NCI-H128 (cell line): ENCODE data around the gene PIWIL4.
"Not testable (repeated sequence)": the region's sequence is repeated elsewhere in the genome, so short reads cannot be mapped to it uniquely, and the experiment has no call there.

Source experiments
- DNase-seq: peaks from one replicate; lab custom pipeline; 2025; ENCODE audit not compliant: unreplicated experiment; lab: John Stamatoyannopoulos, UW

PIWIL4 gene

DNA sequence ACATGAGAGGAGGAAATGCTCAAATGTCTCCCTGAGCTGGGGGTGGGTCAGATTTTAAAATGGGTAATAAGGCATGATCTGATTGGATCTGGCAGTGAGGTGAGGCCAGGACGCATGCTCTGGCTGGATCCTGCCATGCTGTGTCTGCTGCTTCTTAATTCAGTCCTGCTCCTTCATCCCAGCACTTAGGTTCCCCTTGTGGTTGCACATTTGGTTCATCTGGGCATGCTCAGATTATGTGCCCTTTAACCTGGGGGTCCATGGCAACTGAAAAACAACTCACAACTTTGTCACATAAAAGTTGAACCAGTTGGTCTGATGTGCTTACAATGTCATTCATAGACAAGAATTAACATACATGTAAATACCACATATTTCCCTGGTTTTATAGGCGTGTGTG, 67.9 kb downstream of the PIWIL4 start:
- DNase-seq: no peak

DNA sequence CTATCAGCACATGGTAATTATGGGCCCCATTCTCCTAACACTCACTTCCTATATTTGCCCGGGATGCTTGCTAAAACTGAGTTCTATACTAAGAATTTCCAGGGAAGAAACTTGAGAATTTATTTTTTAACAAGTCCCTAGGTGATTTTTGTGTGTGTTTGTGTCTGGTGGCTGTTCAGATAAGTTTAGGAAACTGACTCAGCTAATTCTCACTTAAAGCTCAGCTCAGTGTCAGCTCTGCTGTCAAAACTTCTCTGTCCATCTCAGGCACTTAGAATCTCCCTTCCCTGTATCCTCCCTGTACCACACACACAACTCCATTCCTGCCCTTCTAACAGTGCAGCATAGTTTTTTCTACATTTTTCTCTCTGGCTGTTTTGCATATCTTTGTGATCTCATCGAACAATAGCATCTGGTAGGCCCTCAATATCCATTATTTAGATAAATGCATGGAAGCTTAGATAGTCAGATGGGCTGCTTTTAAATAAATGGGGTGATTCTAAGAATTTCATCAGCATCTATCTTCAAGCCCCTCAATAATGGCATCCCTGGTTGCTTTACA, 69.3 kb downstream of the PIWIL4 start:
- DNase-seq: no peak

DNA sequence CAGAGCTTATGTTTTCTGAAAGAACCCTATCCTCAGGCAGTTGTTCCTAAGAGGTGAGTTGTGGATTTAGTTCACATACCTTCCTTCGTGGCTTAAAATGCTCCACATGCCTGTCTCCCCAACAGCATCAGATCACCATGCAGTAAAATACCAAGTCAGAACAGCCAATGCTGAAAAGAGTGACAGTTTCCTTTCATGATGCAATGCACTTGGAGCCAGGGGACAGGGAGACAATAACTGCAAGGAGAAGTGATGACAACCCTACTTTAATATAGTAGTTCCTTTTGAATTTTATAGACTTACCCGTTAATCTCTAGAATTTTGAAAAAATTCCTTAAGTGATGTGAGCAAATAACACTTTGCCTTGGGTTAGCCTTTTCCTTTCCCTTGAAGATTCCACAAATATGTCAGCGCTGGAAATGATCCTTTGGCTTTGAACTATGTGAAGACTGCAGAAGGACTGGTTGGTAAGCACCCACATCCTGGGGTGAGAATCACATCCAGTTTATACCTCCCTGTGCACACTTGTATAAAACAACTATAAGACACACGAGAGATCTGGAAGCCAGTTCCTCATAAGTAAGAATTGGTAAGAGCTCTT, 71.2 kb downstream of the PIWIL4 start:
- no peak for DNase-seq

DNA sequence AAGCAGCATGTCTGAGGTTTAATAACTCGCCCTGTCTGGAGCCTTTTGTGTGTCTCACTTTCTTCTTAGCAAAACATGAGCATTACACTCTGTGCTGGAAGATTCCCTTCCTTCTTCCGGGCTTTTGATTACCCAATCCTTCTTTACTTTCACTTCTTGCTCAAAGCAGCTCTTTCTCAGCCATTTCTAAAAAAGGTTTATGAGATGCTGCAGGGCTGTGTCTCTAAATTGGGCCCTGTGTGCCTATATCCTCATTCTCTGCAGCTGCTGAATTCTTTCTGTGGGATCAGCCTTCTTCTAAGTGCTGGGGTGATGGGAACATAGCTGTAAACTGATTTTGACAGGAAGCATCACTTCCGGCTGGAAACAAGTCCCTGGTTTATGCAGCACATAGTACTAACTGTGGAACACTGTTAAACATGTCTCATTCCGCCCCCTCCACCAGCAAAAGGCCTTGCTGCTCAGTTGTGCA, 71.8 kb downstream of the PIWIL4 start:
- DNase-seq: no peak

DNA sequence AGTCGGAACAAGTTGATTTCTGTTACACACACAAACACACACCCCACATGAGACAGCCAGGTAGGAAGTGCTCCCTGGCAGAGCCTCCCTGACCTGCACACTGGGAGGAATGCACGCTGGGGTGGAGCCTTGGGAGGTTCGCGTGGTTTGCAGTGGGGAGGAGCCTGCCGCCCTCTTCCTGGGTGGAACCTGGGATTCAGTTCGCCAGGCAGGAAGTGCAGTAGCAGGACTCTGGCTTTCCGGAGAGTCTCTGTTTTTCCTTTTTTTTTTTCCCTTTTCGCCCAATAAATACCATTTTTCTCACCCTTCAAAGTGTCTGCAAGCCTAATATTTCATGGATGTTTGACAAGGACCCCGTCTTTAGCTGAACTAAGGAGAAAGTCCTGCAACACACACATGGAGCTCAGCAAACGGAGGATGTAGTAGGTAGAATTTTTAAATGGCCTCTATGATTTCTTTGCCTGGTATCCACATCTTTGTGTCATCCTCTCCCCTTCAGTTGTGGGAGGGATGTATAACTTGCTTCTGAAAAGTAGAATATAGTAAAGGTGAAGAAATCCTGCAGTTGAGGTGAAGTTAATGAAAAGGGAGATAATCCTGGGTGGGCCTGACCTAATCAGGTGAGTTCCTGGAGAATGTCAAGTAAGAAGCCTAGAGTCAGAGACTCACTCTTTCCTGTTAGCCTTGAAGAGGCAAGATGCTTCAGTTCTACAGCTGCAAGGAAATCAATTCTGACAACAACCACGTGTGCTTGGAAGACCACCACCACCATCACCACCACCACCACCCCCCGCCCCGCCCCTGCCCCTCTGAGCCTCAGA, 72.9 kb downstream of the PIWIL4 start:
- no peak for DNase-seq

DNA sequence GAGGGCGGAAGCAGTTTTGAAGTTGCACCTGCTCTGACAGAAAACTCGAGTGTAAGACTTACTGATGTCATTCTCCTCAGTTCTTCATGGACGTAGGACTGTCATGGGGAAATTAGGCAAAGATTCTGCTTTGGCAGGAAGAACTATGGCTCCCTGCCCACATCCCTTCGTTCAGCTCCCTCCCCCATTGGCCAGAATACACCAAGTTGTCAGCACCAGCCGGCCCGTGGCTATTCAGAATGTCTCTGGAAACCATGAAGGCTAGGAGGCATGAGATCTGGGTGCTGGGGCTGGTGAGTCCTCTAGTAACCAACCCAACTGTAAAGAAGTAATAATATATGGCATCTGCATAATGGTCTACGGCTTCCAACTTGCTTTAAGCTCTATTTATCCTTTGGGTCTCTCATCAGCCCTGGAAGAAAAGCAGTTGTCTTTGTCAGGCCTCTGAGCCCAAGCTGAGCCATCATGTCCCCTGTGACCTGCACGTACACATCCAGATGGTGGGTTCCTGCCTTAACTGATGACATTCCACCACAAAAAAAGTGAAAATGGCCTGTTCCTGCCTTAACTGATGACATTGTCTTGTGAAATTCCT, 74.1 kb downstream of the PIWIL4 start:
- no peak for DNase-seq

DNA sequence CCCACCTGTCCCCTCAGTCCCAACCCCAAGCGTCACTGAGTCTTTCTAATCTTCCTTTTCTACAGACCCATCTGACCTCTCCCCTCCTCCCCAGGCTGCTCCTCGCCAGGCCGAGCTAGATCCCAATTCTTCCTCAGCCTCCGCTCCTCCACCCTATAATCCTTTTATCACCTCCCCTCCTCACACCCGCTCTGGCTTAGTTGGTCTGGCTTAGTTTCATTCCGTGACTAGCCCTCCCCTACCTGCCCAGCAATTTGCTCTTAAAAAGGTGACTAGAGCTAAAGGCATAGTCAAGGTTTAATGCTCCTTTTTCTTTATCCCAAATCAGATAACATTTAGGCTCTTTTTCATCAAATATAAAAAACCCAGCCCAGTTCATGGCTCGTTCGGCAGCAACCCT, 76.0 kb downstream of the PIWIL4 start:
- not testable (repeated sequence) for DNase-seq

DNA sequence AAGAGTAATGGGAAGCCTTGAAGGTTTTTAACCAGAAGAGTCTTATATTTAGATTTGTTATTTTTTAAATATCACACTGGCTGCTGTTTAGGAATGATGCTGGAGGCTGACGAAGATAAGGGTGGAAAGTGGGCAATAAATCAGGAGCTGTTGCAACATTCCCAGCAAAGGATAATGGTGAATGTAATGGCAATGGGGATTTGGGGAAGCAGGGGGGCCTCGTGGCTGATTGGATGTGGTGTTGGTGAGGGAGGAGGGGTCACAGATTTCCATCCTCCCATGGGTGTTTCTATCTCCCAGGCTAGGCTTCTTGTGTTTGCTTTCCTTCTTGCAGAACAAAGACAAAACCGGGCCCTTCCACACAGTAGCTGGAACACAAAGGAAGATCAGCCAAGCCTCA, 80.8 kb downstream of the PIWIL4 start:
- no peak for DNase-seq

DNA sequence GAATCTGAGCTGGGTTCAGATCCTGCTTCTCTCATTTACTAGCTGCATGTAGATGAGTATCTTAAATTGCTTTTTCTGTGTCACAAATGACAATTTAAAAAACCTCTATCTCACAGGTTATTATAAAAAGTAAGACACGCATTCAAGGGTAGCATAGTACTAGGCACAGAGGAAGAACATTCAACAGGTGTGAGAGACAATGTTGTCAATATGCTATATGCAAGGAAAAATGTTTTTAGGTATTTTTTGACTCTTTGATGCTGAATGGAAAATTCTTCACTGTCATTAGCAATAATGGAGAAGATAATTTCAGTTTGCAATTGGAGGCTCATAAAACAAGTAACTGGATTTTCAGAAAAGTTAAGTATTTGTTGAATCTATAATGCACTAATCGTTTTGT, 81.6 kb downstream of the PIWIL4 start:
- DNase-seq: no peak

DNA sequence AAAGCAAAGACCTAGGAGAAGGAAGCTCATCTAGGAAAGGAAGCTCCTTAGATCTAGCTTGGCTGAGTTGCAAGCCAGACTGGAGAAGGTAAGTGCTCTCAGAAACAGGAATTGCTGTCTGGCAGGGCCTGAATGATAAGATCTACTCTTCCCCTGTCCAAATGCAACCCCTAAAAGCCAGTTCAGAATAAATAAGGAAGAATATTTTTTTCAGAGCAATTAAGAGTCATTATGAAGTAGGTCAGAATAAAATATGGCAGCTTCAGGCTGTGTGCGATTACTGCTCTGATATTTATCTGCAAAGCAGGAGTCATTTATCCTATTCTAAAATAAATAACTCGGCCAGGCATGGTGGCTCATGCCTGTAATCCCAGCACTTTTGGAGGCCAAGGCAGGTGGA, 82.1 kb downstream of the PIWIL4 start:
- DNase-seq: no peak

DNA sequence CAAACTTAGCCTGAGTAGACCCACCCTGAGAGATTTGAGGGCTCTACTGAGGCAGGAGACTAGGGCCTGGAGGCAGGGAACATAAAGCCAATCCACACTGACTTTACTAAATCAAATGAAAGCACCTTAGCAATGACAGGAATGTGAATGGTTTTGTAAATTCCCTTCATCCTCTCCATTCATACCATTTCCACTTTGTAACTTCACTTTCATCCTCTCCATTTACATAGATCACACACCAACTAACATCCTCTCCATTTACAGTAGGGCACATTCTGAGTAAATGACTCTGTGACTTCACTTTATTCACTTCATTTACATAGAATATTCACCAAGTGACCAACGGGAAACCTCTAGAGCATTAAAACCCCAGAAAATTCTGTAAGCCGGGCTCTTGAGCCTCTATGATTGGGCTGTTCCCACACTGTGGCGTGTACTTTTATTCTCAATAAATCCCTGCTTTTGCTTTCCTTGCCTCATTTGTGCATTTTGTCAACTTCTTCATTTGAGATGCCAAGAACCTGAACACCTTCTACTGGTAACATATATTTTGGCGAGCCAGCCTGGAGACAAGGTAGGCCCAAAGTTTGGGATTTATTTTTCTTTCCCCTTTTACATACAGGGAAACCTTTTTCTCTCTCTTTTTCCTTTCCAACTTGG, 82.9 kb downstream of the PIWIL4 start:
- DNase-seq: no peak

DNA sequence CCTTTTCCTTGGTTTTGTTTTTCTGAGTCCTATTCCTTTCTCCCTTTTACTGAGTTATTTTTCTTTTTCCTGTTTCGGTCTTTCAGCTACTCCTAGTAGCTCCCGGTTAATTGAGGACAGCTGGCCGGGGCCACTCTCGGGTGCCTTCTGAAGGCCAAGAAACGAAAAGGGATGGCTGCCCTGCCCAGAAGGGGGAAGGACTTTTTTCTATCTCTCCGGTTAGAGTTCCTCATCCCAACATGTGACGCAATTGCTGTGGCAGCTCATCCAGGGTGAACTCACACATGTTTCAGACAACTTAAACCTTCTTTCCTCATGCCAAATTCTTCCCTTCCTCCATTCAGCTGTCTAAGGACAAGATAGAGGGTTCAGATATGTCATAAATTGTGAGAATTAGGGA, 83.6 kb downstream of the PIWIL4 start:
- DNase-seq: no peak

DNA sequence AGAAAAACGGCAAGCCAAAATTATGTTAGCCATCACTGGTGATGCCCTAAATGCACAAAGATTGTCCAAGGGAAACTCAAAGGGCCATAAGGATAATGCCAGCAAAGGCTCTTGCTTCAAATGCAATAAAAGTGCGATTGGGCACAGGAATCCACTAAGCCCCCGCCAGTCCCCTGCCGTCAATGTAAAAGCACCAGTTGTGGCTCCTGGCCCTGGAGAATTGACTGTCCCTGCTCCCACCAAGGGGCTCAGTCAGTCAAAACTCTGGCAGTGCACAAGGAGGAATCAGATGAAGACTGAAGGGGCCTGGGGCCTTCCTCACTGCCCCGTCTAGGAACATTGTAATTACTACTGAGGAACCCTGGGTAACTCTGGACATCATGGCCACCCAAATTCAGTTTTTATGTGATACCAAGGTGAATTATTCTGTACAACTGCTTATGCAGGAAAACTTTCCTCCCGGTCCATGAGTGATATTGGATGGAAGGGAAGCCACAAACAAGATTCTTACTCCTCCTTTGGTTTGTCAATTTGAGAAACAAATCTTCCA, 85.6 kb downstream of the PIWIL4 start:
- DNase-seq: no peak

DNA sequence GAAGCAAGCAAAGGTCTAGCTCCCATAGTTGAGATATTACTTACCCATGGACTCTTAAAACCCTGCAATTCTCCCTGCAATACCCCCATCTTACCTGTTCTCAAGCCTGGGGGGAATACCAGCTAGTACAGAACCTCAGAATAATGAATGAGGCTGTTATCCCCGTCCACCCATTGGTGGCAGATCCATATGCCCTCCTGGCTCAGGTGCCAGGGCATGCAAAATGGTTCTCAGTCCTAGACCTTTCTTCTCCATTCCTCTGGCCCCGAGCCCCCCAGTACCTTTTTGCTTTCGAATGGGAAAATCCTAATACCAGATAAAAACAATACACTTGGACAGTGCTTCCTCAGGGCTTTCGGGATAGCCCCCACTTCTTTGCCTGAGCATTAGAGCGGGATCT, 86.4 kb downstream of the PIWIL4 start:
- no peak for DNase-seq

DNA sequence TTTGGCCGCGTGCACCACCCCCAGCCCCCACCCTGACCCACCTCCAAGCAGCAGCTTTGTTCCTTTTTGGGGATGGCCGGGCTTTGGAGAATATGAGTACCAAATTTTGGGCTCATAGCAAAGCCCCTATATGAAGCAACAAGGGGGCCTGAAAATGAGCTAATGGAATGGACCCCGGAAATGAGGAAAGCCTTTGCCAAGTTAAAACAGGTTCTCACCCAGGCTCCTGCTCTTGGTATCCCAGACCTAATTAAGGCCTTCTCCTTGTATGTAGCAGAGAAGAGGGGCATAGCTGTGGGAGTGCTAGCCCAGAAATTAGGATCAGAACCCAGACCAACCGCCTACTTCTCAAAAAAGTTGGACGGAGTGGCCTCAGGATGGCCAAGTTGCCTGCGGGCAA, 87.0 kb downstream of the PIWIL4 start:
- DNase-seq: no peak

DNA sequence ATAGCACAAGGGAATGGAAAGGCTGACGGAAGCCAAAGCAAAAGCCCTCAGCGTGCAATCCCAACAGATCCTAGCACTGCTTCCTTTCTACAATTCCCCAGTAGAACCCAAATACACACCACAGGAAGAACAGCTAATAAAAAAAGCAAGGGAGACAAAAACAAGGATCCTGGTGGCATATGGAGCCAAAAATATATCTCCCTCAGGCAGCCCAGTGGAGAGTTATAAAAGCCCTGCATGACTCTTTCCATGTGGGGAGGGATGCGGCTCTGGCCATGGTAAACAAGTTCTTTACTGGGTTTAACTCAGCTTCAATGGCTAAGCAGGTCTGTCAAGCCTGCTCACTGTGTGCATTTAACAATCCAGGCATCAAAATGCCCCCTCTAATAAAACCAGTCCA, 88.1 kb downstream of the PIWIL4 start:
- no peak for DNase-seq

DNA sequence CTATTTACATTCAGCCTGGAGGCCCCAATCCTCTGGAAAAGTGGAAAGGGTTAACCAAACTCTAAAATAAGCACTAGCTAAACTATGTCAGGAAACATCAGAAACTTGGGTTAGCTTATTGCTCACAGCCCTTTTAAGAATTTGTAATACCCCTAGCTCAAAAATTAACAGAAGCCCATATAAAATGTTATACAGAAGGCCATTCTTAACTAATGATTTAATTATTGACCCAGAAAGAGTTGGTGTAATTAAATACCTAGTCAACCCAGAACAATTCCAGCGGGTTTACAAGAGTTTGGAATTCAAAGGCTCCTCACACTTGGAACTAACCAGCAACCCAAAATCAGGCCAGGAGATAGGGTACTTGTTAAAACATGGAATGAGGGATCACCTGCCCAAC, 88.8 kb downstream of the PIWIL4 start:
- DNase-seq: no peak

DNA sequence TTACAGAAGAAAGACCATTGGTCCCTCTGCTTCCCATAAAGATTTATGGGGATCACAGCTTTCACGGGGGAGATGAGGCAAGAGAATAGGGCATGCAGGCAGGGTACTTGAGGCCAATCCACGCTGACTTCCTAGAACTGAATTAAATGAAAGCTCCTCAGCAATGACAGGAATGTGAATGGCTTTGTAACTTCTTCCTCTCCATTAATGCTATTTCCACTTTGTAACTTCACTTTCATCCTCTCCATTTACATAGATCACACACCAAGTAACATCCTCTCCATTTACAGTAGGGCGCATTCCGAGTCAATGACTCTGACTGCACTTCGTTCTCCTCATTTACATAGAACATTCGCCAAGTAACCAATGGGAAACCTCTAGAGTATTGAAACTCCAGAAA, 89.8 kb downstream of the PIWIL4 start:
- DNase-seq: no peak

DNA sequence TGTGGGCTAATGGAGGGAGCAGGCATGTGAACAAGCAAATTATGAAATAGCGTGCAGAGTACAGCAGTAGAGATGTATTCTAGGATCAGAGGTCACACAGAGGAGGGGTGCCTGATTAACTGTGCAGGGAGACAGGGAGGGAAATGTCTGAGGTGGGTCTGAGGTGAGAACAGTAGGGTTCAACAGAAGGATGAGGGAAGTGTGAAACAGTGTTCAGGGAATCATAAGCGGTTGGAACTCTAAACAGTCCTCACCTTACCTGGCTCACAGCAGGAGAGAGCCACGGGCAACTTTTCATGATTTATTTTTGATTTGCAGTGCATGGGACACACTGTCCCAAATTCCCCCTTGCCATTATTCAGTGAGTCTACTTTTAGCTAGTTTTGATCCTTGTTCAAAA, 90.5 kb downstream of the PIWIL4 start:
- DNase-seq: no peak

DNA sequence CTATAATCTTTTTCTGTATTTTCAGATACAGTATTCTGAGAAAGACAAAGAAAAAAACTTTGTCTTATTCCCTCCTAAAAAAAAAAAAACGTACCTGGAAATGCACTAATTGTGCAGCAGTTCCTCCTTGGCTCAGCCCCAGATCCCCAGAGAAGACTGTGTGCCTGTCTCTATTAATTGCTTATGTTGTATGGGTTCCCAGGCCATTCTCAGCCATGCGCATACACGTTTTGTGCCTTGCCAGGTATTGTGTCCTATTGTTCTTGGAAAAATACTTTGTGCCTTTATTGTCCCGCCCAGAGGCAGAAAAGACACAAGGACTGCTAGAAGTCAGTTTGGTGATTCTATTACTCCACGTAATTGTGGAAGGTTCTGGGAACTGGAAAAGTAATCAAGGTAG, 91.2 kb downstream of the PIWIL4 start:
- DNase-seq: no peak

DNA sequence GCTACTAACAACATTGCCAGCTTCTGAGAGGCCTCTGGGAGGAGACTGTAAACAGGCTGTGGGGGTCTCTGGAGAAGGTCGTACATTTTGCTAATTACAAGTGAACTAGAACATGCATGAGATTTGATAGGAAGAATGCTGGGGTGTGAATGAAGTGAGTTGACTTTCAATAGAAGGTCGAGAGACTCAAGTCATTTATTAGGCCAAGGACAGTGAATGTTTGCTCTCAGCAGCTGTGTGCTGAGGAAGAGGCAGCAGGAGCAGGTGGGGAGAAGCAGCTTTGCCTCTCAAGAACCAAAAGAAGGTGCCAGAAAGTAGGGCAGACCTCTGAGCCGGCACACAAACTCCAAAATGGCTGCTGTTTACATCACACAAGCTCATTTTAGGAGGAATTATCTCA, 91.7 kb downstream of the PIWIL4 start:
- no peak for DNase-seq
